ENCODE results near the gene TRIM71. TPM values are rescaled to one million over a fixed set of nuclear protein-coding genes. Genes with fewer than 3 reads are reported as not detected.

The TRIM71 gene
- total RNA-seq, 1 donor from 2014 or later = 117 TPM

DNA sequence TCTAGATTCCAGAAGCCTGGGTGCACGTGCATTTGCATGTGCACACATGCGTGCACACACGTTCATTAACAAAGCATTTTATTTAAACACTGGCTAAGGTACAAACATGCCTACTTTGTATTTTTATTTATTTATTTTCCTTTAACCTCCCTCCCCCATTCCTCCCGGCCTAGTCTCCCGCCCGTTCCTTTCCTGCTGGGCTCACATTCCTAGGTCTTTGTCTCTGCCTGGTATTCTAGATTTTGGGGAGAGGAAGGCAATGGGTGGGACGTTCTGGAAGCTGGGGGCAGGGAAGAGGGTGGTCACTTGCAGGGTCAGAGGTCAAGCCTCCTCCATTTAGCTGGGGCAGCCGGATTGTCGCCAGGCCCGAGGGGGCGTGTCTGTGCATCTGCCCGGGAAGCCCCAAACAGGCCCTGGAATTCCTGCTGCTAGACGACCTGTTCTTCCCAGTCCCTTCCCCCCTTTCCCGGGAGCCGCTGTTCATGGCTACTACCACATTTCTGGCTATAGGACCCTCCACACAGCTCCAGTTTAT is 51.8 kb downstream of the TRIM71 start:
- H3K27me3 Mint-ChIP-seq (ENCODE audit: unreplicated experiment) = peaks cover 22% of the 10 kb centered on the region
- peaks cover 28% of the 10 kb centered on the region for H3K9me3 Mint-ChIP-seq (ENCODE audit: unreplicated experiment)
- TF ChIP-seq, protein P1, sequence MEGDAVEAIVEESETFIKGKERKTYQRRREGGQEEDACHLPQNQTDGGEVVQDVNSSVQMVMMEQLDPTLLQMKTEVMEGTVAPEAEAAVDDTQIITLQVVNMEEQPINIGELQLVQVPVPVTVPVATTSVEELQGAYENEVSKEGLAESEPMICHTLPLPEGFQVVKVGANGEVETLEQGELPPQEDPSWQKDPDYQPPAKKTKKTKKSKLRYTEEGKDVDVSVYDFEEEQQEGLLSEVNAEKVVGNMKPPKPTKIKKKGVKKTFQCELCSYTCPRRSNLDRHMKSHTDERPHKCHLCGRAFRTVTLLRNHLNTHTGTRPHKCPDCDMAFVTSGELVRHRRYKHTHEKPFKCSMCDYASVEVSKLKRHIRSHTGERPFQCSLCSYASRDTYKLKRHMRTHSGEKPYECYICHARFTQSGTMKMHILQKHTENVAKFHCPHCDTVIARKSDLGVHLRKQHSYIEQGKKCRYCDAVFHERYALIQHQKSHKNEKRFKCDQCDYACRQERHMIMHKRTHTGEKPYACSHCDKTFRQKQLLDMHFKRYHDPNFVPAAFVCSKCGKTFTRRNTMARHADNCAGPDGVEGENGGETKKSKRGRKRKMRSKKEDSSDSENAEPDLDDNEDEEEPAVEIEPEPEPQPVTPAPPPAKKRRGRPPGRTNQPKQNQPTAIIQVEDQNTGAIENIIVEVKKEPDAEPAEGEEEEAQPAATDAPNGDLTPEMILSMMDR (IDR thresholded peaks at IDR 0.05; ENCODE audit: partially characterized antibody, unreplicated experiment) = no peak
- H3K27ac Mint-ChIP-seq (ENCODE audit: unreplicated experiment) = peak overlapping the region; percentile 52
- H3K36me3 Mint-ChIP-seq (ENCODE audit: unreplicated experiment) = no peaks in the 10 kb centered on the region
- DNase-seq = peak; percentile 67
- peaks cover 74% of the 10 kb centered on the region for H3K4me1 Mint-ChIP-seq (ENCODE audit: low read depth, unreplicated experiment)
- H3K4me3 Mint-ChIP-seq (ENCODE audit: unreplicated experiment) = peak overlapping the region; percentile 86

DNA sequence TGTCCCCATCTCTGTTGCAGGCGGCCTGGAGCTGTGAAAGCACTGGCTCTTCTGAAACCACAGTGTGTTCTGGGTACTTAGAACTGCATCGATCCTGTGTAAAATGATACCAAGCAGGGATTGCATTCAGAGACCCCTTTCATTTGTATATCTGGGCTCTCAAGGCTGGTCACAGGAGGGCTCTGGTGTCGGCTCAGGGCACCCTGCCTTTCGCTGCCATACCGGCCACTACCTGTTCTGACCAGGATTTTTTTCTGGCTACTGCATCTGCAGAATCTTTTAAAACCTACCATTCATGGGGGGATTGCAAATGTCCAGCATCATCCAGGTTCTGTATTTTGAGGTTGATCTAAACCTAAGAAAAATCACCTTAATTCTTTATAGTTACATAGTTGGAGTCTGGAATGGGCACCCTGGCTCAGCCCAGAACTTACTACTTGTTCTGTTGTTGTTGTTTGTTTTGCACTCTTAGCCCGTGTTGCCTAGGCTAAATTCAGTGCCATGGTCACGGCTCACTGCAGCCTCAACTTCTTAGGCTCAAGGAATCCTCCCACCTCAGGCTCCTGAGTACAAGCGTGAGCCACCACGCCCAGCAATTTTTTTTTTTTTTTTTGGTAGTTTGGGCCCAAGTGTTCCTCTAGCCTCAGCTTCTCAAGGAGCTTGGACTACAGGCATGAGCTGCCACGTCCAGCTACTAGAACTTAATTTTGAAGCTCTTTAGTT is 52.7 kb downstream of the TRIM71 start:
- peaks cover 20% of the 10 kb centered on the region for H3K27me3 Mint-ChIP-seq (ENCODE audit: unreplicated experiment)
- H3K4me1 Mint-ChIP-seq (ENCODE audit: low read depth, unreplicated experiment) = peaks cover 67% of the 10 kb centered on the region
- peaks cover 24% of the 10 kb centered on the region for H3K9me3 Mint-ChIP-seq (ENCODE audit: unreplicated experiment)
- TF ChIP-seq, protein P1 (IDR thresholded peaks at IDR 0.05; ENCODE audit: partially characterized antibody, unreplicated experiment) = no peak
- peak overlapping the region; percentile 86 for H3K4me3 Mint-ChIP-seq (ENCODE audit: unreplicated experiment)
- no peak for DNase-seq
- peak overlapping the region; percentile 22 for H3K27ac Mint-ChIP-seq (ENCODE audit: unreplicated experiment)
- H3K36me3 Mint-ChIP-seq (ENCODE audit: unreplicated experiment) = no peaks in the 10 kb centered on the region

DNA sequence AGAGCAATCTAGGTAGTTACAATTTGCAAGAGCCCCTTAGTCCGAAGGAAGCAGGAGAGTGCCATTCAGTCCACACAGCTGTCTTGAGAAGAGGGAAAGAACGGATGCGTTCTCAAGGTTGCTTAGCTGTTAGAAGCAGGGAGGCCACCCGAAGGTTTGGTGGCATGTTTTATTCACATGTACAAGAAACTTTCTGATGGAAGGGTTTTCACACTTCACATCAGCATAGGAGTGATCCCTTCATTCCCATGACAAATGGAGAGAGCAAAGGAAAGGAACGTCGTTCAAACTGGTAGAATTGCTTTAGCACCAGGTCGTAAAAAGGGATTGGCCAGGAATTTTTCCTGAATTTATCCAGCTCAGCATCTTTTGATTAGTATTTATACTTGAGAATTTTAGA is 53.5 kb downstream of the TRIM71 start:
- H3K4me1 Mint-ChIP-seq (ENCODE audit: low read depth, unreplicated experiment) = peaks cover 60% of the 10 kb centered on the region
- H3K27me3 Mint-ChIP-seq (ENCODE audit: unreplicated experiment) = peaks cover 20% of the 10 kb centered on the region
- H3K9me3 Mint-ChIP-seq (ENCODE audit: unreplicated experiment) = peaks cover 22% of the 10 kb centered on the region
- peak overlapping the region; percentile 86 for H3K4me3 Mint-ChIP-seq (ENCODE audit: unreplicated experiment)
- H3K27ac Mint-ChIP-seq (ENCODE audit: unreplicated experiment) = peak overlapping the region; percentile 62
- H3K36me3 Mint-ChIP-seq (ENCODE audit: unreplicated experiment) = no peaks in the 10 kb centered on the region
- TF ChIP-seq, protein P1 (IDR thresholded peaks at IDR 0.05; ENCODE audit: partially characterized antibody, unreplicated experiment) = no peak
- no peak for DNase-seq

DNA sequence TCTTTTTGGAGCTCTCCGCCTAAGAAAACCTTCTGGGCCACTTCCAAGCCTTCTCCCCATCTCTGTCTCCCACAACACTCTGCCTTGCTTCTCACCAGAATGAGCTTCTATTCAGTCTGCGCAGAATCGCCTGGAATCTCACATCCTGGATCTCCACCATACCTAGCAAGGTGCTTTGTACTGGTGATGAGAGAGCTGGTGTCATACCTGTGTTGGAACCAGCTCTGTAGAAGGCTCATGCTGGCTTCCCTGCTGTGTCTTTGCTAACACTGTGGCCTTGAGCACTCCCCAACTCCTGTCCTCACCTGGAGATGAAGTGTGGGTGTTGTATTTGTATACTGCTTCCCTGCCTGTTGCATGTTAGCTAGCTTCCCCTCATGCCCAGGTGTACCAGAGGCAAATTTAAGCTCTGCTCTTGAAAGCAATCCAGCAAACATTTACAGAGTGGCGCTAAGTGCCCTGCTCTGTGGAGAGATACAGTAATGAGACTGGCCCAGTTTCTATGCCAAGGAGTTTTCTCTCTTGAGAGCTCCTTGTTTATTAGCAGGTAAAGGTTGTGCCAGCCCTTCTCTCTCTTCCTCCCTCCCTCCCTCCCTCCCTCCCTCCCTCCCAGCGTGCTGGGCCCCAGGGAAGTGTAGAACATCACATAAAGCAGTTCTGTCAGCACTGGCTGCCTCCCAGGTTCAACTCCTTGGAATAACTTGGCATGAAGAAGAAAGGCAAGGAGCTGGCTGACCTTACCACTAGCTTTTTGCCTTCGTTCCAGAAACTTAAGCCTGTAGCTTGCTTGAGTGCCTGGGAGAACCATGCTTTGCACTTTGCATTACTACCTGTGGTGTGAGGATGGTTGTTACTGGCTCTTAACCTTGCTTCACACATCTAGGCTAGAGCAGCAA is 54.9 kb downstream of the TRIM71 start:
- TF ChIP-seq, protein P1 (IDR thresholded peaks at IDR 0.05; ENCODE audit: partially characterized antibody, unreplicated experiment) = no peak
- Mint-ChIP-seq H3K9me3 (ENCODE audit: unreplicated experiment) (peaks cover 21% of the 10 kb centered on the region), H3K36me3 (ENCODE audit: unreplicated experiment) (no peaks in the 10 kb centered on the region), H3K27ac (ENCODE audit: unreplicated experiment) (no peak overlapping the region), H3K4me3 (ENCODE audit: unreplicated experiment) (peak overlapping the region; percentile 59), H3K4me1 (ENCODE audit: low read depth, unreplicated experiment) (peaks cover 47% of the 10 kb centered on the region), H3K27me3 (ENCODE audit: unreplicated experiment) (peaks cover 13% of the 10 kb centered on the region)
- DNase-seq = no peak
